ENCODE measurements around the gene SOX2. TPM values are rescaled to one million over a fixed set of nuclear protein-coding genes. Genes with fewer than 3 reads are reported as not detected.

SOX2 gene
- polyA plus RNA-seq, 1 donor = 0.18 TPM

DNA sequence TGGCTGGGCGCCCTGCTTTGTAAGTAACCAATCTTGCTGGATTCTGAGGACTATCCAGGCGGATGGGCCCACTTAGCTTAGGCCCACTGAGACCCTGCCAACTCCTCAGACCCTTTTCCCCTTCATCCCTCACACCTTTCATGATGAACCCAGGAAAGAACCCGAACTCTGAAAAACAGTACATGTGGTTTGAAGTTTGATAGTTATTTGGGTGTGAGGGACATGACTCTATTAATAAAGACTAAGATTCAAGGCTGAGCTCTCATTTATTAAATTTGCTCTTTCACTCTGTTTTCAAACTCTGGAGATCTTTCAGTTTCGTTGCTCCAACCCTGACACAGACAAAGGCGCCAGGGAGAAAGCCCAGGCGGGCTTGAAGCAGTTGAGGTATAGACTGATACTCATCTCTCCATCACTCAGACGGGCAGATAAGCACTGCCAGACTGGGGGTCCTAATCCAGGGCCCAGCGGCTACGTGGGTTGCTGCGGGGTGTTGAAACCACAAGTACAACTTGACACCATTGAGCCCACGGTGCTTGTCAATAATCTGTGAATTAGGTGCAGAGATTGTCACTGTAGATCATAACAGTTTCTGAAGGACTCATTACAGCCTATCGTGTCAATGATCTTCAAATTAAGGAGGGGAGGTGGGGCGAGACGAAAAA is 7.2 kb upstream of the SOX2 start:
- no peak for DNase-seq

DNA sequence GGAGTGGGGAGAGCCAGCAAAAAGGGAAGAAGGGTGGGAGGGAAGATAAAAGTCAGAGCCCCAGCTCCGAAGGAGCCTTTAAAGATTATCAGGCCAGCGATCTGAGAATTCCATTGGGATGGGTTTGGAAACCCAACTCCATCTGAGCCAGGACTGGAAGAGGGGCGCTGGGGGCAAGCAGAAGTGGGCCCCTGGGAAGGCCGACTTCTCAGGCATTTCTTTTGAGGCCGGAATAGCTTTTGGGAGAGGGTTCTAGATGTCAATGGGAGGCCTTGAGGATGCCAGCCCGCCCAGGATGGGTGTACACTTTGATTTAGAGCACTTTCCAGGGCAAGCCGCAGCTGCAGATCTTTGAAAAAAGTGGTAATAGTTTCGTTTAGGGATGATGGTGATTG is 6.6 kb upstream of the SOX2 start:
- DNase-seq = no peak

DNA sequence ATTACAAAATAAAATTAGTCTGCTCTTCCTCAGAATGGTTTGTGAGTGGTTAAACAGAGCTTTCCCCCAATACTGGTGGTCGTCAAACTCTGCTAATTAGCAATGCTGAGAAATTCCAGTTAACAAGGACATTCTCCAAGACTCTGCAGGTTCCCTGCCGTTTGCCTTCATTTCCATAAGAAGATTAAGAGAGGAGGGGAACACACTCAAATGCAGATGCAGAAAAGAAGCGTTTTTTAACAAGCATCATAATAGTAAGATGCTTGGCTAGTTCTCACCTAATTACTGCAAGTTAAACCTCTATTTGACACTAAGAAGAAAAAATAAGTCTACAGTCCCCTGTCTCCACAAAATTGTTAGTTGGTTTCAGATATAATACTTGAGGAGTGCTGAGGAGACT is 3.7 kb upstream of the SOX2 start:
- DNase-seq = no peak

DNA sequence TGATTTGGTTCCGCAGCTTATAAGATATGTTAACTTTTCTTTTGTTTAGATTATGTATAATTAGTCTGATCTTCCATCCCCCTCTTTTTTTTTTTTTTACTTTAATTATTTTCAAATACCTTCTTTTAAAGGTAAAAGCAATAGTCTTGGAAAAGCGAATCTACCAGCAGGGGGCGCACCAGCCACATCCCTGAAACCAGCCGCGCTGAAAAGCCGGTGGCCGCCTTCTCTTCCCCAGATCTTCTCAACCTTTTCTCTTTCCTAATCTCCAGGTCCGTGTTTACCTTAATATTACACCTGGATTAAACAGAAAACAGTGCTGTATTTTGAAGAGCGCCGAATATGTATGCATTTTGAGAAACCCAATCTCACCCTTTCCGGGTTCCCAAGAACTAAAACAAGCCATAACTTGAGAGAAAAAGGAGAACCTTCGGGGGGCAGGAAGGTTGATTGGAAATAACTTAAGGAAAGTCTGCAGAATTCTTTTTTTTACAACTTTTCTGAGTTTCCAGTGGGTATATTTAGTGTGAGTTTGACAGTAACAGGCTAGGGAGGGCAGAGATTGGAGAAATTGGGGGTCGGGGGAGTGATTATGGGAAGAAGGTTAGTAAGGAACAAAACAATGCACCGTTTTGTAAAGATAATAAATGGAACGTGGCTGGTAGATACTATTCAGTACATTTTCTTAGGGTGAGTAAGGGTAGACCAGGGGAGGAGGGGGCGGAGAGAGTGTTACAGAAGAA is 2.0 kb upstream of the SOX2 start:
- peak; percentile 65 for DNase-seq

DNA sequence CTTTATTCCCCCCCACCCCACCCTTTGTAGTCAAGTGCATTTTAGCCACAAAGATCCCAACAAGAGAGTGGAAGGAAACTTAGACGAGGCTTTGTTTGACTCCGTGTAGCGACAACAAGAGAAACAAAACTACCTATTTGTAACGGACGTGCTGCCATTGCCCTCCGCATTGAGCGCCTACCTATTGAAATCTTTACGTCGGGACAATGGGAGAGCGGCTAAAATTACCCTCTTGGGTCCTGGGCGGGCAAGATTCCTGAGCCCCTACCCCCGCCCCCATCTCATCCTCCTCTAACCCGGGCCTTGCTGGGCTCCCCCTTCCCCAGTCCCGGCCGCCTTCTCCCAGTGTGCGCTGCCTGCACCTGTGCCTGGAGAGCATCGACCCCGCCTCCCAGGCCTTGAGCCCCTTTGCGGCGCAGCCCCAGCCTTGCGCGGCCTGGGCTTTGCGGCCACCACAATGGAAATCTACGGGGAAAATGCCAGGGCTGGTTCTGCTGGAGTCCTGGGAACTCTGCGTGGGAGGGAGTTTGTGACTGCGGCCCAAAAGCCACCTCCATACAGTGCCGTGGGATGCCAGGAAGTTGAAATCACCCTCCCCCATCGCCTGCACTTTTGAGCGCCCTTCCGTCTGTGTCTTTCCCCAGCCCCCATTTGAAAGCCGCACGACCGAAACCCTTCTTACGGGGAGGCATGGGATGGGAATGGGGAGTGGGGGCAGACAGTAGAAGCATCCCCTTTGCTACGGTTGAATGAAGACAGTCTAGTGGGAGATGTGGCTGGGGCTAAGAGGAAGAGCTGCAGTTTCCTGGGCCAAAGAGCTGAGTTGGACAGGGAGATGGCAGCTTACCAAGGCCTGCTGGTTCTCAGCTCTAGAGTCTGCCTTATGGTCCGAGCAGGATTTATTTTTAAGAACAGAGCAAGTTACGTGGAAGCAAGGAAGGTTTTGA is 1.1 kb upstream of the SOX2 start:
- DNase-seq = no peak

DNA sequence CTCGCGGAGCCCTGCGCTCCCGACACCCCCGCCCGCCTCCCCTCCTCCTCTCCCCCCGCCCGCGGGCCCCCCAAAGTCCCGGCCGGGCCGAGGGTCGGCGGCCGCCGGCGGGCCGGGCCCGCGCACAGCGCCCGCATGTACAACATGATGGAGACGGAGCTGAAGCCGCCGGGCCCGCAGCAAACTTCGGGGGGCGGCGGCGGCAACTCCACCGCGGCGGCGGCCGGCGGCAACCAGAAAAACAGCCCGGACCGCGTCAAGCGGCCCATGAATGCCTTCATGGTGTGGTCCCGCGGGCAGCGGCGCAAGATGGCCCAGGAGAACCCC is 464 bp downstream of the SOX2 start:
- DNase-seq = no peak

DNA sequence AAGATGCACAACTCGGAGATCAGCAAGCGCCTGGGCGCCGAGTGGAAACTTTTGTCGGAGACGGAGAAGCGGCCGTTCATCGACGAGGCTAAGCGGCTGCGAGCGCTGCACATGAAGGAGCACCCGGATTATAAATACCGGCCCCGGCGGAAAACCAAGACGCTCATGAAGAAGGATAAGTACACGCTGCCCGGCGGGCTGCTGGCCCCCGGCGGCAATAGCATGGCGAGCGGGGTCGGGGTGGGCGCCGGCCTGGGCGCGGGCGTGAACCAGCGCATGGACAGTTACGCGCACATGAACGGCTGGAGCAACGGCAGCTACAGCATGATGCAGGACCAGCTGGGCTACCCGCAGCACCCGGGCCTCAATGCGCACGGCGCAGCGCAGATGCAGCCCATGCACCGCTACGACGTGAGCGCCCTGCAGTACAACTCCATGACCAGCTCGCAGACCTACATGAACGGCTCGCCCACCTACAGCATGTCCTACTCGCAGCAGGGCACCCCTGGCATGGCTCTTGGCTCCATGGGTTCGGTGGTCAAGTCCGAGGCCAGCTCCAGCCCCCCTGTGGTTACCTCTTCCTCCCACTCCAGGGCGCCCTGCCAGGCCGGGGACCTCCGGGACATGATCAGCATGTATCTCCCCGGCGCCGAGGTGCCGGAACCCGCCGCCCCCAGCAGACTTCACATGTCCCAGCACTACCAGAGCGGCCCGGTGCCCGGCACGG is 991 bp downstream of the SOX2 start:
- no peak for DNase-seq

DNA sequence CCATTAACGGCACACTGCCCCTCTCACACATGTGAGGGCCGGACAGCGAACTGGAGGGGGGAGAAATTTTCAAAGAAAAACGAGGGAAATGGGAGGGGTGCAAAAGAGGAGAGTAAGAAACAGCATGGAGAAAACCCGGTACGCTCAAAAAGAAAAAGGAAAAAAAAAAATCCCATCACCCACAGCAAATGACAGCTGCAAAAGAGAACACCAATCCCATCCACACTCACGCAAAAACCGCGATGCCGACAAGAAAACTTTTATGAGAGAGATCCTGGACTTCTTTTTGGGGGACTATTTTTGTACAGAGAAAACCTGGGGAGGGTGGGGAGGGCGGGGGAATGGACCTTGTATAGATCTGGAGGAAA is 1.5 kb downstream of the SOX2 start:
- no peak for DNase-seq

DNA sequence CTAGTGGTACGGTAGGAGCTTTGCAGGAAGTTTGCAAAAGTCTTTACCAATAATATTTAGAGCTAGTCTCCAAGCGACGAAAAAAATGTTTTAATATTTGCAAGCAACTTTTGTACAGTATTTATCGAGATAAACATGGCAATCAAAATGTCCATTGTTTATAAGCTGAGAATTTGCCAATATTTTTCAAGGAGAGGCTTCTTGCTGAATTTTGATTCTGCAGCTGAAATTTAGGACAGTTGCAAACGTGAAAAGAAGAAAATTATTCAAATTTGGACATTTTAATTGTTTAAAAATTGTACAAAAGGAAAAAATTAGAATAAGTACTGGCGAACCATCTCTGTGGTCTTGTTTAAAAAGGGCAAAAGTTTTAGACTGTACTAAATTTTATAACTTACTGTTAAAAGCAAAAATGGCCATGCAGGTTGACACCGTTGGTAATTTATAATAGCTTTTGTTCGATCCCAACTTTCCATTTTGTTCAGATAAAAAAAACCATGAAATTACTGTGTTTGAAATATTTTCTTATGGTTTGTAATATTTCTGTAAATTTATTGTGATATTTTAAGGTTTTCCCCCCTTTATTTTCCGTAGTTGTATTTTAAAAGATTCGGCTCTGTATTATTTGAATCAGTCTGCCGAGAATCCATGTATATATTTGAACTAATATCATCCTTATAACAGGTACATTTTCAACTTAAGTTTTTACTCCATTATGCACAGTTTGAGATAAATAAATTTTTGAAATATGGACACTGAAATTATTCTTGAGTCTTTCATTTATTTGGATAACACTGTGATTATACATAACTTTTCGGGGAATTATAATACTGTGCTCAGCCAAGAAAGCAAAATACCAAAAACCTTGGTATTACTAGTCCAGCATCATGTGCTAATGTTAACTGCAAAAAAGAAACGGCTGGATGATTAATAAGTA is 2.2 kb downstream of the SOX2 start:
- DNase-seq = no peak

DNA sequence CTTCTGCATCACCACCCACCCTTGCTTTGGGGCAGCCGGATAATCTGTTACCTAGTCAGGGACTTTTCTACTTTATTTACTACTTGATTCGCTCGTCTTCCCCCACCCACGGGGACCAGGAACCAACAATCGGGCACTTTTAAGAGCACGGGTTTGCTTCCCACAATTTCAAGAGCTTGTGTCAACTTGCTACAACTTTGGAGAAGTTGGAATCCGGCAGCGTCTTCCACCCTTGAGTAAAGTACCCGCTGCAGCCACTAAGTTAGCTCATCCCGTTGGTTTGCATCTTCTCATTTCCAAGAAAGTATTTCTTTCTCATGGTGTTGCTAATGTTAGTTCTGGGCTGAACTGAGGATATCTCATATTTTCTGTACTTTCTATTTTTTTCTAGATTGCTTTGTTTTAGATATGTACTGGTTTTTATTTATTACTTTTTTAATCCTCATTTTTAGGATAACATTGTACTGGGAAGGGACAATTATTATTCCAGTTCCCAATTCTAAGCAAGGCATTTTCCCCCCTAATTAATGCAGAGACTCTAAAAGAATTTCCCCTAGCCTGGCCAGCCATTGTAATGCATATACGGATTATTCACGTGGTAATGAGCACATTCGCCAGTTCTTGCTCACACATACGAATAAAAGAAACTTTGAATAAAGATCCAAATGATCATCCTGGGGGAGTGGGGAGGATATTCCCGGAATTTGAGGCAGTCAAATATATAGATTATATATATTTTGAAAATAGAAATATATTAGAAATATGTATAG is 4.0 kb downstream of the SOX2 start:
- DNase-seq = no peak

DNA sequence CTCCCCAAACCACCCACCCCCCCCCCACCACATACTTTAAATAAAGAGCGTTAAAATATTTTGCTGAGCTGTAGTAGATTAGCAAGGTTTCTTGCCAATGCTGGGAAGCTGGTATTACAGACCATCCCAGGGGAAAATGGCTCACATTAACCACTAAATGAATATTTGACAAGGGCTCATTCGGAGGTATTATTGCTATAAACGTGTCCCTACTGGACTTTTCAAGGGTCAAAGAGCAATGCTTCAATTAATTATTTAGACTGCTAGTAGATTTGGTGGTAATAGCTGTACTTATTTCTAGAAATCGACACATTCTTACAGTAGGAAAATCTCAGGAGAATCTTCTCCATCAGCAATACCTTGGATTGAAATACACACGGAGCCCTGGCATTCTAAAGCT is 5.2 kb downstream of the SOX2 start:
- no peak for DNase-seq

DNA sequence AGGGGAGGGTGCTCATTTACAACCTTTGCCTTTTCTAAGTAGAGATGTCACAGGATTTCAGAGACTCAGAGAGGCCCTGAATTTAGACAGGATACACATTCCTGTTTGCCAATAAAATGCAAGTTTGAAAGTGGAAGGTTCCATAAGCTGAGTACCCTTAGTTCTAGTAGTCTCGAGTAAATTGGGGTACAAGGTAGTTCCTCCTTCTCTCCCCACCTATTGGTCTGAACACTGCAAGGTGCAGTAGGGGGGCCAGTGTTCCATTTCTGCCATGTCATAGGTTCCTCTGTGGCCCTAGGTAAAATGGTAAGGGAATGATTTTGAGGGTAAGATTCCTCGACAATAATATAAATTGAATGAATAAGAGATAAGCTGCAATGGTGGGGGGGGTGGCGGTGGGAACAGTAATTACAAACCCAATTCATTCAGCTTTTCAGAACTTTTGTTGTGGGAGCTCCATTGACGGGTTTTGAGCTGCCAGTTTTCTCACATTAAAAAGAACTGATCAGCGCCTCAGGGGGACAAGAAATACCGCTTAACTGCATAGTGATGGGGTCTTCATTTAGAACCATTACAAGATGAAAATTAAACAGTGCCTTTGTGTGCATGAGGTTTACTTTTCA is 5.9 kb downstream of the SOX2 start:
- DNase-seq = no peak

DNA sequence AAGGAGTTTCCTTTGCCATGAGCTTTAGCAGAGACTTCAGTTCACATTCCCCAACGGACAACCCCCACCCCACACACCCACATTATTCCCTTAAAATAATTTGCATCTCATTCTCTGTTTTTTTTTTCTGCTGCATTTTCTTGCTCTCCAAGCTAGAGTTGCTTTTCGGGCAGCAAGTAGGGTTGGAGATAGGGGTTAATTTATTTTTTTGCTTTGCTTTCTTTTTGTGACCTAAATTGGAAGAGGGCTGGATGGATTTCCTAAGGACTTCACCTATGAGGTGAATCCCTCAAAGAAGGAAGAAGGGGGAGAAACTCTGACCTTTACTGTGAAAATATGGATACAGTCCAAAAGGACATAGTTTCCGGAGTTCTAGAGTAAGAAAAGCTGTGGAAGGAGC is 6.6 kb downstream of the SOX2 start:
- DNase-seq = no peak

DNA sequence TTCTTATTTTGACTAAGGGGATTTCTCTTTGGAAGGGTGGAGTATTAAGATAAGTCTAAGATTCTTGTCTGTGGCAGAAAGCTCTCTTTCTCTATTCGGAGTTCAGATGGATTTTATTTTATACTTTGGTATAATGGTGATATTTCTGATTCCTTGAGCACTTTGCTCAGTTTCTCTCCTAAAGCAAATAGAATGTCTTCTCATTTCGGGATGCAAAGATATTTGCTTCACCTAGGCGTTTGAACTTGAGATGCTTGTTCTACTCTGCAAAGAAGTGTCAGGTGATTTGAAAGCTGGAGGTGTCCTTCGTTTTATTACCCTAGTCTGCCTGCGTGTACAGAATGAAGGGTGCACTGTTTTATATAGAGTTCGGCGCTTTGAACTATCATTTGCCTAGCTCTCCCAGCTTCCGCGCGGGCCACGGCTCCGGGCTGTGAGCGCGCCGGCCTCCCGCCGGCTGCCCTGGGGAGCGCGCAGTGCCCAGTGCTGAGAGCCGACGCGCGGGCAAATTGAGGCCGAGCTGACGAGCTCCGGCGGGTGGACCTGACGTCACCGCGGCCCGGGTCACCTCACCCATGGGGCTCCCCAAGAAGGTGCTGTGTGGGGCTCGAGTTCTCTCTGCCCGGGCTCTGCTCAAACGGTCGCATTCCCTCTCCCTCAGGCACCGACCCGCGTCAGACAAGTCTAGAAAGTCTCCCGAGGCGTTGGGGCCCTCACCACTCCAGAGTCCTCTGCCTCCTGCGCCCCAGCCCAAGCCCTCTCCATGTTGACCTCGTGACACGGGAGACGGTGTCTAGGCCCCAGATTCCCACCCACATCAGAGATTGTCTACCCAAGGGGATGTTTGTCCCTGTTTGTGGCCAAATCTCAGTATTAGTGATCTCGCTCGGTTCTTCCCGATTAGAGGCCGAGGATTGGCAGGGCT is 7.5 kb downstream of the SOX2 start:
- no peak for DNase-seq

DNA sequence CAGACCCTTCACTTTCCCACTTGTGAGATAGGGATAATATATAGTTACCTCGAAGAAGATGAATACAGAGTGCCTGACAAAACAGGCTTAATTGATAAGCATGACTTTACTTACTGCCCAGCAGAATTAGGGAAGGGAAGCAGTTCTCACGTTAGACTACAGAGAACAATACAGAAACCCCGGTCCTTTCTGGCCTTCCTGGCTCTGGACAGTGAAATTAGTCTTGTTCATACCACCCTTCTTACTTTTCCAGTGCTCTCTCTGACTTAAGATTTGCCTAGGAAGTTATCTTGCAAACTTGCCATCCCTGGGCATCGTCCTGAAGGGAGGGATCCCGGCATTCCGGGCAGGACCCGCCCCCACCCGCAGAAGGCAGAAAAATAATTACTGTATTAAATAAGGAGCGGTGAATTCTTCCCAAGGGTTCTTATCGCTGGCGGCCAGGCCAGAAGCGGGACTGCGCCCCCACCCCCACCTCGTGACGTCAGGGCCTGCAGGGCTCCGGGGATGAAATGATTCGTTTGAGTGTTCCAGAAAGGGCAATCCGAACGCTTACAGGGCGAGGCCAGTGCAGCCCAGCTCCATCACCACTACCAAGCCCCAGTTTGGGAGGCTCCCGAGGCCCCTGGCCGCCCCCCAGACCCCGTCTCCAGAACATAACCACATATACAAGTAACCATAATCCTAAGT is 8.4 kb downstream of the SOX2 start:
- DNase-seq = no peak

DNA sequence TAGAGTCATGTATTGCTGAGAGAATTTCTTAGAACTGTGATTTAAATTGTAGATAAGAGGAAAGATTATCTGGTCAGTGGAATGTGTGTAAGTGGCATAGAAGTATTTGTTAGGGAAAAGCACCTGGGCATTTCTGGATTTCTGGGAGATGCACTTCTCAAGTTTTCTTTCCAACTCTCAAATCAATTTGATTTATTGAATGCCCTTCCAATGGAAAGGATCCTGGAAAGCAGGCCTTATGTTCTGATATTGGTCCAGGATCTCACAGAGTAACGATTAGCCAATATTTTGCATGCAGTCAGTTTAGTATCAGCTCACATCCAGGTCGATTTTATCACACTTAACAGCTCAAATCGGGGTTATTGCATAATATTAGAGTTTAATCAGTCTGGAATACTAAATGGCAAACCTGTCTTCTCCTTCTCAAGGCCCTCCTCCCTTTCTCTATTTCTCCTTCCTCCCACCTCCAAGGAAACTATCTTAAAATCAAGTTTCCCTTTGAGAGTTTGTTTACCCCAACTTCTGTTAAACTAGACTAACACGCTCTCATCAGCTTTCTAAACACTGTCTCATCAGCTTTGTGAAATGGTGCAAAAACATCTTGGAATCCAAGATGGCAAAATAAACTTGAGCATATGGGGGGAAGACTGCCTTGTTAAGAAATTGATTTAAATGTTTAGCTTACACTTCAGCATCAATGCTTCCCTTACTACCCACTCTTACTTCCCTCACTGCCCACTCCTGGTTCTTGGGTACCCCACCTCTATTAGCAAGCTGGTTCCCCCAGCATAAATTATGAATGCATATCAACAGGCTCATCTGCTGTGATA is 9.5 kb downstream of the SOX2 start:
- no peak for DNase-seq

DNA sequence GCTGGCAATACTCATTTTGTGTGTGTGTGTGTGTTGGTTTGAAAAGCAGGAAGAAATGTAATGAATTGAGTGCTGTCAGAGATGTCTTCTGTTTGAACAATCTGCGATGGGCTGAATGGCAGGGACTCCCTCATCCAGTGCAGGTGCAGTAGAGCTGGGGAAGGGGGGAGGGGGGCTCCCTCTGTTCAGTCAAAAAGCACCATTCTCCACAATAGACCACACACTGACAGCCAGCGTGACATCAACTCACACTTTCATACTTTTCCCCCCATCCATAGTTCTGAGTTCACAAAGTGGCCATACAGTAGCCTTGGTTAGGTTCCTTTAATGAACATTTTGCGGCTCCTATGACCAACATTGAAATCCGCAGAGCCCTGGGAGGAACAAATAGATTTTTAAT is 10.4 kb downstream of the SOX2 start:
- DNase-seq = no peak
